Neural progenitor cell (in vitro differentiated cells): Measurements from ENCODE around the gene PBX3. TPM values are rescaled to one million over a fixed set of nuclear protein-coding genes. Genes with fewer than 3 reads are reported as not detected.

ENCODE experiments used
- DNase-seq: peaks from one replicate; pipeline ENCODE4 v3.0.0-alpha.2; 2016; ENCODE audit warnings: low spot score
- H2AFZ ChIP-seq: fragments of 200-600 bp; sonication (generic); replicated peaks from 2 replicates; pipeline ENCODE4 v1.6.1; 2016; ENCODE audit warnings: antibody characterized with exemption
- H3F3A ChIP-seq: fragments of 200-600 bp; sonication (generic); 2 replicates; pipeline ENCODE4 v1.6.1; 2016; ENCODE audit warnings: antibody characterized with exemption, low read depth
- H3K27ac ChIP-seq: fragments of 200-600 bp; sonication (generic); 2 replicates; pipeline ENCODE4 v1.5.1; 2016; ENCODE audit warnings: mild to moderate bottlenecking
- H3K27me3 ChIP-seq: fragments of 200-600 bp; sonication (generic); 2 replicates; pipeline ENCODE4 v1.6.1; 2016; ENCODE audit warnings: mild to moderate bottlenecking, moderate library complexity
- H3K36me3 ChIP-seq: fragments of 200-600 bp; sonication (generic); 2 replicates; pipeline ENCODE4 v1.5.1; 2016
- H3K4me1 ChIP-seq: fragments of 200-600 bp; sonication (generic); 2 replicates; pipeline ENCODE4 v1.6.1; 2016; ENCODE audit warnings: mixed run types
- H3K4me2 ChIP-seq: fragments of 200-600 bp; sonication (generic); 2 replicates; pipeline ENCODE4 v1.6.1; 2016
- H3K4me3 ChIP-seq: fragments of 200-600 bp; sonication (generic); 2 replicates; pipeline ENCODE4 v1.5.1; 2016
- H3K79me2 ChIP-seq: fragments of 200-600 bp; sonication (generic); 2 replicates; pipeline ENCODE4 v1.6.1; 2016; ENCODE audit warnings: low read depth
- H3K9ac ChIP-seq: fragments of 200-600 bp; sonication (generic); 2 replicates; pipeline ENCODE4 v1.6.1; 2016
- H3K9me3 ChIP-seq: fragments of 200-600 bp; sonication (generic); 2 replicates; pipeline ENCODE4 v1.5.1; 2016; ENCODE audit warnings: low read depth
- H4K20me1 ChIP-seq: fragments of 200-600 bp; sonication (generic); 2 replicates; pipeline ENCODE4 v1.6.1; 2016; ENCODE audit warnings: low read depth
- H3K27ac Mint-ChIP-seq: 3 replicates; pipeline ENCODE4 v1.8.0; 2021; ENCODE audit warnings: mixed read lengths
- H3K27me3 Mint-ChIP-seq: 2 replicates; pipeline ENCODE4 v1.8.0; 2022; ENCODE audit warnings: low read depth, mild to moderate bottlenecking, inconsistent platforms, moderate library complexity, mixed read lengths; ENCODE audit not compliant: insufficient read depth
- H3K36me3 Mint-ChIP-seq: 3 replicates; pipeline ENCODE4 v1.8.0; 2021; ENCODE audit warnings: mixed read lengths
- H3K4me1 Mint-ChIP-seq: 3 replicates; pipeline ENCODE4 v1.8.0; 2021; ENCODE audit warnings: mixed read lengths
- H3K4me3 Mint-ChIP-seq: 3 replicates; pipeline ENCODE4 v1.8.0; 2021; ENCODE audit warnings: mild to moderate bottlenecking, moderate library complexity, mixed read lengths
- H3K9me3 Mint-ChIP-seq: 3 replicates; pipeline ENCODE4 v1.8.0; 2020; ENCODE audit warnings: mixed read lengths
- EZH2 ChIP-seq: fragments of 200-600 bp; sonication (generic); IDR thresholded peaks from 2 replicates; pipeline ENCODE4 v1.6.1; 2017; ENCODE audit warnings: antibody characterized with exemption, mild to moderate bottlenecking, moderate library complexity
- EZH2phosphoT487 ChIP-seq: fragments of 200-600 bp; sonication (generic); IDR thresholded peaks from 2 replicates; pipeline ENCODE4 v1.6.1; 2017; ENCODE audit warnings: antibody characterized with exemption
- total RNA-seq: library from RNA; depleted of rRNA; stranded (reverse); fragments of >200 nt; gene quantifications from 2 replicates; pipeline ENCODE4 v1.2.3, GENCODE V29; 2015; ENCODE audit warnings: low replicate concordance
- TF ChIP-seq, protein P1 (sequence below): fragments of 200-600 bp; sonication (generic); IDR thresholded peaks from 2 replicates; pipeline ENCODE4 v1.5.1; 2017; ENCODE audit warnings: antibody characterized with exemption, mild to moderate bottlenecking

Gene PBX3
- total RNA-seq, 1 donor from 2014 or later, result 99.5 TPM

DNA sequence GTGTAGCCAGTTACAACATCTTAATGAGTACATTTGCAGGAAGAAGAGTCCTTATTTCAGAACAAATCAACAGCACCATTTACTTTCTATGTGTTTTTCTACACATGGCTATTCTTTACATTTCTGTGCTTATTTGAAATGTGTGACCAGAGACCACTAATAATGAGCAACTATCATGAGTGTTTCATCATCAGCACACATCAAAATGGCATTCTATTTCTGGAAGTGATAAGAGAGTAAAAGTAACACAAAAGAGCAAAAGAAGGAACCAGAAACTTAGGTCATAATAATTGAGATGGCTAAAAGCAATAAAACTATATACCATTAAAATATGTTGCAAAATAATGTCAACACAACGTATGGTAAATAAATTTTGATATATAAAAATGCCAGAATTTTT, 159.7 kb downstream of the PBX3 start:
- H3K27ac ChIP-seq, result no peak overlapping the region
- no peaks in the 10 kb centered on the region for H3K9me3 ChIP-seq
- H3K27me3 ChIP-seq, result no peaks in the 10 kb centered on the region
- H3K36me3 Mint-ChIP-seq, result no peaks in the 10 kb centered on the region
- no peak for DNase-seq
- no peaks in the 10 kb centered on the region for H3K9me3 Mint-ChIP-seq
- H3K27ac Mint-ChIP-seq, result no peak overlapping the region
- peaks cover 88% of the 10 kb centered on the region for H4K20me1 ChIP-seq
- no peak overlapping the region for H3K4me2 ChIP-seq
- no peak for TF ChIP-seq EZH2
- no peak for TF ChIP-seq EZH2phosphoT487
- TF ChIP-seq, protein P1, sequence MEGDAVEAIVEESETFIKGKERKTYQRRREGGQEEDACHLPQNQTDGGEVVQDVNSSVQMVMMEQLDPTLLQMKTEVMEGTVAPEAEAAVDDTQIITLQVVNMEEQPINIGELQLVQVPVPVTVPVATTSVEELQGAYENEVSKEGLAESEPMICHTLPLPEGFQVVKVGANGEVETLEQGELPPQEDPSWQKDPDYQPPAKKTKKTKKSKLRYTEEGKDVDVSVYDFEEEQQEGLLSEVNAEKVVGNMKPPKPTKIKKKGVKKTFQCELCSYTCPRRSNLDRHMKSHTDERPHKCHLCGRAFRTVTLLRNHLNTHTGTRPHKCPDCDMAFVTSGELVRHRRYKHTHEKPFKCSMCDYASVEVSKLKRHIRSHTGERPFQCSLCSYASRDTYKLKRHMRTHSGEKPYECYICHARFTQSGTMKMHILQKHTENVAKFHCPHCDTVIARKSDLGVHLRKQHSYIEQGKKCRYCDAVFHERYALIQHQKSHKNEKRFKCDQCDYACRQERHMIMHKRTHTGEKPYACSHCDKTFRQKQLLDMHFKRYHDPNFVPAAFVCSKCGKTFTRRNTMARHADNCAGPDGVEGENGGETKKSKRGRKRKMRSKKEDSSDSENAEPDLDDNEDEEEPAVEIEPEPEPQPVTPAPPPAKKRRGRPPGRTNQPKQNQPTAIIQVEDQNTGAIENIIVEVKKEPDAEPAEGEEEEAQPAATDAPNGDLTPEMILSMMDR, result no peak
- peaks cover 70% of the 10 kb centered on the region for H3K79me2 ChIP-seq
- no peak overlapping the region for H3K9ac ChIP-seq
- H3K4me3 ChIP-seq, result no peak overlapping the region
- H2AFZ ChIP-seq, result no peak overlapping the region
- H3K4me1 Mint-ChIP-seq, result peaks cover 67% of the 10 kb centered on the region
- no peaks in the 10 kb centered on the region for H3K36me3 ChIP-seq
- H3K27me3 Mint-ChIP-seq, result no peaks in the 10 kb centered on the region
- no peak overlapping the region for H3K4me3 Mint-ChIP-seq
- peaks cover 13% of the 10 kb centered on the region for H3F3A ChIP-seq
- peaks cover 38% of the 10 kb centered on the region for H3K4me1 ChIP-seq

DNA sequence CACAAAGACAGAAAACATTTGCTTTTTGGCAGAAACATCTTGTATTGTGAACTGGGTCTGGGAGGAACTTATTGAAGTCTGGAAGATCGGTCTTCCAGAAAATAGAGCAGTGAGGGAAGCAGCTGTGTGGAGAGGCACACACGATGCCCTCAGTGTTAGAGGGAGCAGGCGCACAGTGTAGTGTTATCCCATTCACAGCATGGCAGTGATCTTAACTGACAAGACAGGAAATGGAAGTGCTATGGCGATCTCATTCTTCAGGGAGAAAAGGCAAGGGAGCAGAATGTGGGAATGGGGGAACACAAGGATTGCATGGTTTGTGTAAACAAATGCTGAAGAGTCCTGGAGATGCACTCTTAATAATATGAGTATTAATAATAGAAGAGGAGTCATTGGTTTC, 161.0 kb downstream of the PBX3 start:
- peak overlapping the region; percentile 0 for H3K4me3 Mint-ChIP-seq
- Histone ChIP-seq H3K4me2 (no peak overlapping the region), H3K9ac (no peak overlapping the region), H3K9me3 (no peaks in the 10 kb centered on the region), H4K20me1 (peaks cover 84% of the 10 kb centered on the region), H3F3A (peaks cover 13% of the 10 kb centered on the region), H2AFZ (no peak overlapping the region), H3K79me2 (peaks cover 70% of the 10 kb centered on the region), H3K36me3 (no peaks in the 10 kb centered on the region), H3K4me1 (peaks cover 39% of the 10 kb centered on the region), H3K27ac (no peak overlapping the region), H3K4me3 (no peak overlapping the region), H3K27me3 (no peaks in the 10 kb centered on the region)
- H3K27me3 Mint-ChIP-seq, result no peaks in the 10 kb centered on the region
- TF ChIP-seq EZH2, result no peak
- TF ChIP-seq, protein P1, result no peak
- TF ChIP-seq EZH2phosphoT487, result no peak
- peaks cover 64% of the 10 kb centered on the region for H3K4me1 Mint-ChIP-seq
- H3K9me3 Mint-ChIP-seq, result no peaks in the 10 kb centered on the region
- peak overlapping the region; percentile 1 for H3K27ac Mint-ChIP-seq
- no peaks in the 10 kb centered on the region for H3K36me3 Mint-ChIP-seq
- DNase-seq, result no peak

DNA sequence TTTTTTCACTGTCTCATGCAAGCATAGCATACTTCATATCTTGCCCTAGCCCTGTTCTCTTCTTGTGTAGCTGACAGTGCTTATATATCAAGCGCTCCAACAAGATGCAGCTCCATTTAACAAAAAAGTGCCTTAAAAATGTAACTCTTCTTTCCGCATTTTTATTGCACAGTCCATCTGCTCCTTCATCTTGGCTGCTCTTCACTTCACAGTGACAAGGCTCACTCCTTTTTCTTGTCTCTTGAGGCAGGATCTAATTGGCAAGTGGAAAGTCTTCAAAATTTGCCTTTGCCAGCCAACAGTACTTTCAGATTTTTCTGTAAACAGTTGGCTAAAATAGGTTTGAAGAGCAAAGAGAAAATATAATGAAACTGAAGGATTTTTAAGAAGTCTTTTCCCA, 161.8 kb downstream of the PBX3 start:
- peaks cover 70% of the 10 kb centered on the region for H3K79me2 ChIP-seq
- TF ChIP-seq, protein P1, result no peak
- H4K20me1 ChIP-seq, result peaks cover 83% of the 10 kb centered on the region

More for the DNA sequence above, 161.8 kb downstream of the PBX3 start:
- H3K36me3 Mint-ChIP-seq, result no peaks in the 10 kb centered on the region
- H3K27me3 ChIP-seq, result no peaks in the 10 kb centered on the region
- no peaks in the 10 kb centered on the region for H3K9me3 ChIP-seq
- no peak overlapping the region for H3K9ac ChIP-seq
- no peak overlapping the region for H3K27ac ChIP-seq
- no peaks in the 10 kb centered on the region for H3K36me3 ChIP-seq
- no peak for DNase-seq
- H3K4me3 Mint-ChIP-seq, result no peak overlapping the region
- no peaks in the 10 kb centered on the region for H3K9me3 Mint-ChIP-seq
- peaks cover 63% of the 10 kb centered on the region for H3K4me1 Mint-ChIP-seq
- H3K4me2 ChIP-seq, result no peak overlapping the region
- peaks cover 31% of the 10 kb centered on the region for H3K4me1 ChIP-seq
- peaks cover 11% of the 10 kb centered on the region for H3F3A ChIP-seq
- no peaks in the 10 kb centered on the region for H3K27me3 Mint-ChIP-seq
- H2AFZ ChIP-seq, result no peak overlapping the region
- H3K27ac Mint-ChIP-seq, result no peak overlapping the region
- H3K4me3 ChIP-seq, result no peak overlapping the region
